NK-92 (cell line): ENCODE data around the gene BORCS5.
"Not testable (repeated sequence)": the region's sequence is repeated elsewhere in the genome, so short reads cannot be mapped to it uniquely, and the experiment has no call there.

Source experiments
- DNase-seq: peaks from one replicate; lab custom pipeline; 2025; ENCODE audit not compliant: unreplicated experiment; lab: John Stamatoyannopoulos, UW

The BORCS5 gene

GRCh38 chr12:12453635-12454034 is 96.8 kb downstream of the BORCS5 start:
- DNase-seq, result no peak

GRCh38 chr12:12454315-12454714 is 97.4 kb downstream of the BORCS5 start:
- no peak for DNase-seq

GRCh38 chr12:12456637-12457036 is 99.8 kb downstream of the BORCS5 start:
- DNase-seq, result no peak

- no peak for DNase-seq
Measured at GRCh38 chr12:12460935-12461922, 104.4 kb downstream of the BORCS5 start.

- no peak for DNase-seq
Measured at GRCh38 chr12:12461923-12462315, 105.0 kb downstream of the BORCS5 start.

GRCh38 chr12:12465522-12465921 is 108.6 kb downstream of the BORCS5 start:
- DNase-seq, result no peak

- no peak for DNase-seq
Measured at GRCh38 chr12:12466157-12466556, 109.3 kb downstream of the BORCS5 start.

GRCh38 chr12:12467264-12467663 is 110.4 kb downstream of the BORCS5 start:
- no peak for DNase-seq

- no peak for DNase-seq
Measured at GRCh38 chr12:12467688-12468261, 110.9 kb downstream of the BORCS5 start.

- no peak for DNase-seq
Measured at GRCh38 chr12:12468575-12468974, 111.7 kb downstream of the BORCS5 start.

- no peak for DNase-seq
Measured at GRCh38 chr12:12469386-12469785, 112.5 kb downstream of the BORCS5 start.

- DNase-seq, result no peak
Measured at GRCh38 chr12:12470751-12471306, 114.0 kb downstream of the BORCS5 start.

- DNase-seq, result not testable (repeated sequence)
Measured at GRCh38 chr12:12471982-12472961, 115.4 kb downstream of the BORCS5 start.

GRCh38 chr12:12473223-12473622 is 116.3 kb downstream of the BORCS5 start:
- DNase-seq, result no peak

GRCh38 chr12:12474471-12474928 is 117.6 kb downstream of the BORCS5 start:
- no peak for DNase-seq

- no peak for DNase-seq
Measured at GRCh38 chr12:12474931-12475795, 118.3 kb downstream of the BORCS5 start.

GRCh38 chr12:12476857-12477531 is 120.1 kb downstream of the BORCS5 start:
- DNase-seq, result no peak

GRCh38 chr12:12477532-12477890 is 120.6 kb downstream of the BORCS5 start:
- DNase-seq, result no peak

GRCh38 chr12:12480074-12480473 is 123.2 kb downstream of the BORCS5 start:
- DNase-seq, result no peak
